GM12878 (cell line): Measurements from ENCODE around the gene CHRNB2. TPM values are rescaled to one million over a fixed set of nuclear protein-coding genes. Genes with fewer than 3 reads are reported as not detected.
A peak's percentile ranks its signal among the peaks of the same experiment; 100 is the strongest.

Source experiments
- ATAC-seq: fragments of 200-7000 bp; cut with Tn5 transposase; 3 replicates; pipeline ENCODE4 v1.9.1; 2020; ENCODE audit warnings: mild to moderate bottlenecking, moderate library complexity
- BruUV-seq: library from RNA; stranded (reverse); fragments of 400-500 nt; replicated peaks from 2 replicates; lab custom pipeline; 2021; lab: Mats Ljungman, UMichigan
- CTCF ChIA-PET: fragments of 300-600 bp; sonication (Branson Sonifier 250); formaldehyde crosslinking; extraction: SDS; loops from one replicate; lab custom pipeline; 2021; ENCODE audit warnings: inconsistent platforms; lab: Yijun Ruan, JAX
- POLR2A ChIA-PET: fragments of 350-600 bp; formaldehyde crosslinking; extraction: SDS; loops from one replicate; lab custom pipeline; 2021; ENCODE audit warnings: inconsistent platforms; lab: Charles Lee
- RAD21 ChIA-PET: fragments of 300-600 bp; sonication (Branson Sonifier 250); formaldehyde crosslinking; loops from one replicate; lab custom pipeline; 2023; ENCODE audit warnings: antibody characterized with exemption; ENCODE audit not compliant: unreplicated experiment; lab: Charles Lee
- SMC1A ChIA-PET: fragments of 300-600 bp; sonication (Branson Sonifier 250); formaldehyde crosslinking; loops from one replicate; lab custom pipeline; 2023; ENCODE audit not compliant: unreplicated experiment, uncharacterized antibody; lab: Charles Lee
- DNase-seq: peaks from one replicate; pipeline ENCODE4 v3.0.0-alpha.2; 2011; ENCODE audit warnings: low read depth, low spot score
- FAIRE-seq: peaks from 3 replicates; lab custom pipeline; 2011; peaks lifted over from hg19 to GRCh38; lab: Jason Lieb, UNC
- H2AFZ ChIP-seq: 2 replicates; pipeline ENCODE4 v1.6.0; 2011; ENCODE audit warnings: low read depth, low read length, control low read depth; ENCODE audit not compliant: control insufficient read depth
- H3K27ac ChIP-seq: 2 replicates; pipeline ENCODE4 v1.5.1; 2011; ENCODE audit warnings: control low read depth; ENCODE audit not compliant: control insufficient read depth, insufficient read depth
- H3K27me3 ChIP-seq, 2 experiments: replicated peaks in 1 of 2; 2 replicates each; pipeline versions ENCODE4 v1.6.0 to v1.6.1; 2011; ENCODE audit warnings: low read length in 1 of 2; ENCODE audit not compliant: control insufficient read depth in 2 of 2, insufficient read depth in 2 of 2
- H3K36me3 ChIP-seq, 2 experiments: 2 replicates each; pipeline ENCODE4 v1.5.1; 2011; ENCODE audit warnings: low read length in 1 of 2; ENCODE audit not compliant: control insufficient read depth in 2 of 2, insufficient read depth in 2 of 2
- H3K4me1 ChIP-seq: 2 replicates; pipeline ENCODE4 v1.6.1; 2011; ENCODE audit warnings: mild to moderate bottlenecking, low read length, moderate library complexity, mixed read lengths; ENCODE audit not compliant: control insufficient read depth, insufficient read depth
- H3K4me2 ChIP-seq: 2 replicates; pipeline ENCODE4 v1.6.0; 2011; ENCODE audit warnings: control low read depth; ENCODE audit not compliant: control insufficient read depth, insufficient read depth
- H3K4me3 ChIP-seq: fragments of 200-600 bp; sonication (generic); 2 replicates; pipeline ENCODE4 v1.5.1; 2016
- H3K79me2 ChIP-seq: 2 replicates; pipeline ENCODE4 v1.6.0; 2011; ENCODE audit warnings: low read length; ENCODE audit not compliant: control insufficient read depth, insufficient read depth
- H3K9ac ChIP-seq: 2 replicates; pipeline ENCODE4 v1.8.0; 2011; ENCODE audit warnings: low read length, control low read depth, mixed read lengths; ENCODE audit not compliant: control insufficient read depth, insufficient read depth
- H3K9me3 ChIP-seq: replicated peaks from 3 replicates; pipeline ENCODE4 v1.5.1; 2011; ENCODE audit warnings: mild to moderate bottlenecking, low read length; ENCODE audit not compliant: control insufficient read depth, insufficient read depth
- H4K20me1 ChIP-seq: 2 replicates; pipeline ENCODE4 v1.6.0; 2011; ENCODE audit not compliant: control insufficient read depth, insufficient read depth
- ASH2L ChIP-seq: fragments of 300-600, 200-600 bp; sonication (generic); IDR thresholded peaks from 2 replicates; pipeline ENCODE4 v1.6.1; 2017; ENCODE audit warnings: low read depth, mild to moderate bottlenecking, borderline replicate concordance
- ATF7 ChIP-seq: fragments of 450-650 bp; IDR thresholded peaks from 2 replicates; pipeline ENCODE4 v1.6.1; 2016; ENCODE audit warnings: low read depth, mild to moderate bottlenecking
- HDGF ChIP-seq: fragments of 450-650 bp; IDR thresholded peaks from 2 replicates; pipeline ENCODE4 v1.6.1; 2016; ENCODE audit warnings: antibody characterized with exemption
- WGBS: methylation state at CpG from one replicate; pipeline ENCODE4 v1.1.6; 2016; ENCODE audit warnings: low lambda C conversion rate; ENCODE audit not compliant: insufficient replicate concordance, insufficient coverage; ENCODE audit errors: missing lambda C conversion rate; 5-methylcytosine and 5-hydroxymethylcytosine counted together
- in situ Hi-C: fragments of 300-500 bp; cut with MboI; formaldehyde crosslinking; loops from 9 replicates; pipeline ENCODE4 v1.14.3; 2018; ENCODE audit warnings: mixed read lengths
- intact Hi-C: fragments of 100-400 bp; cut with micrococcal nuclease; formaldehyde crosslinking; loops from one replicate; pipeline ENCODE4 v1.14.2; 2022; ENCODE audit not compliant: unreplicated experiment
- polyA plus RNA-seq, 11 experiments: library from polyadenylated mRNA; depleted of rRNA in 4 of 11; unstranded in 6 of 11; stranded (reverse) in 5 of 11; fragments of >200 nt; fragmentation: Nextera tagmentation in 4 of 11; fragmentation: Illumina TruSeq in 1 of 11; extraction: Ambion mirVana in 4 of 11; extraction: Trizol in 1 of 11; gene quantifications; 1 replicate in 1 of 11; 2 replicates in 10 of 11; pipeline versions ENCODE4 v1.2.1 to v1.2.3, GENCODE V29; 2011 to 2016; ENCODE audit warnings: inconsistent platforms in 2 of 11, missing spikeins in 2 of 11, low read depth in 1 of 11
- total RNA-seq, 4 experiments: library from RNA; depleted of rRNA in 3 of 4; stranded (reverse); fragments of >200 nt in 3 of 4; fragmentation: Illumina TruSeq in 1 of 4; extraction: Trizol in 1 of 4; gene quantifications; 2 replicates each; pipeline versions ENCODE4 v1.2.1 to v1.2.3, GENCODE V29; 2013 to 2021
- TF ChIP-seq, protein P1 (sequence below): fragments of 450-650 bp; IDR thresholded peaks from 2 replicates; pipeline ENCODE4 v1.6.1; 2017; ENCODE audit warnings: antibody characterized with exemption, mild to moderate bottlenecking, moderate library complexity
- TF ChIP-seq, protein P2 (sequence below): IDR thresholded peaks from 2 replicates; pipeline ENCODE4 v1.6.1; 2012; ENCODE audit warnings: mild to moderate bottlenecking, low read depth, low read length

The CHRNB2 gene
- total and polyA plus RNA-seq, 10 of the 15 experiments (the other 5 are each of a cell fraction or from before 2014, with no cell fraction given) = 0.01 to 0.11 (median 0.03) TPM; not detected in 6

DNA sequence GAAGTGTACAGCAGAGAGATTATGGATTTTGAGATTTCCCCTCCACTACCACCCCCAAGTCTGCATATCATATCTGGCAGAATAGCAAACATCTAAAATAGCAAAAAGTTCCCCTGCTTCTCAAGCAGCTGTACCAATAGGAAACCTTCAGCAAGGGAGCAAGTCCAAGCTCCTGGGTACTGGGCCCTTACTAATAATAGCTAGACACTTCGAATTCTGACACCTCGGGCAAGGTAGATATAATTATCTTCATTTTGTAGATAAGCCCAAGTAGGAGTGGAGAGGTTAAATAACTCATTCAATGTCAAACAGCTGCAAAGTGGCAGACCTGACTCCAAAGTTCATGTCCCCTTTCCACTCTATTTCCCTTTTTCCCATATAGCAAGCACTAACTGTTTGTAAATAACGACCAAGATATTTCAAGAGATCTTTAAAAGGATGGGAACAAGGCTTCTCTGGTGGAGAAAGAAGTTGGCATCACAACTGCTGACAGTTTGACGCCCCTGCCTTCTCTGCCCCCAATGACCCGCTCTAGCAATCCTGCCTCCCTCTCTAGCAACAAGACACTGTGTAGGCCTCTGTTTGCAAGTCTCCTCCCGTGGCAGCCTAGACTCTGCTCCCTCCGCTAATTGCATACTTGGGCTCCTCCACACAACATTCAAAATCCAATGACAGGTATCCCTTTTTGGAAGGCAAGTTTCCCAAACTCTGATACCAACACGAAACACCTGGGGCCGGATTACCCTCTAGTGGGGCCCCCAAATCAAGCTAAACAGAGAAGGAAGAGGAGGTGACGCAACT, 59.1 kb downstream of the CHRNB2 start:
- WGBS = 2% methylated on average over 10 of the region's 10 CpGs
- ChIA-PET SMC1A (interaction anchor here (0.8 to 5.4 kb wide), 7 partner anchors 15 to 67 kb away, joined by 3 to 35 read pairs (median 5); partner anchors contain the start of gene ADAR), POLR2A (interaction anchor here (0.6 to 2.3 kb wide), 9 partner anchors 9 to 314 kb away, joined by 3 to 12 read pairs (median 3); partner anchors contain the start of gene ADAR), RAD21 (interaction anchor here (0.6 to 4.2 kb wide), 5 partner anchors 16 to 252 kb away, joined by 3 to 23 read pairs (median 6); no protein-coding TSS in a partner anchor), CTCF (interaction anchor here (0.6 to 2.7 kb wide), 7 partner anchors 8 to 1117 kb away, joined by 3 to 17 read pairs (median 4); partner anchors contain the start of gene KRTCAP2)
- Histone ChIP-seq H3K27me3 (no peaks in the 10 kb centered on the region), H3K9me3 (no peaks in the 10 kb centered on the region), H3K4me3 (peak overlapping the region; percentile 82), H3K4me2 (peak overlapping the region; percentile 84), H3K27ac (peak overlapping the region; percentile 94), H3K9ac (peak overlapping the region; percentile 91), H3K36me3 (peaks cover 0 to 6% of the 10 kb centered on the region in 2 experiments; a peak in 2 of 4 replicates), H3K4me1 (peaks cover 6% of the 10 kb centered on the region), H3K79me2 (peaks cover 66% of the 10 kb centered on the region), H2AFZ (peak overlapping the region; percentile 99), H4K20me1 (no peaks in the 10 kb centered on the region)
- TF ChIP-seq, protein P1, sequence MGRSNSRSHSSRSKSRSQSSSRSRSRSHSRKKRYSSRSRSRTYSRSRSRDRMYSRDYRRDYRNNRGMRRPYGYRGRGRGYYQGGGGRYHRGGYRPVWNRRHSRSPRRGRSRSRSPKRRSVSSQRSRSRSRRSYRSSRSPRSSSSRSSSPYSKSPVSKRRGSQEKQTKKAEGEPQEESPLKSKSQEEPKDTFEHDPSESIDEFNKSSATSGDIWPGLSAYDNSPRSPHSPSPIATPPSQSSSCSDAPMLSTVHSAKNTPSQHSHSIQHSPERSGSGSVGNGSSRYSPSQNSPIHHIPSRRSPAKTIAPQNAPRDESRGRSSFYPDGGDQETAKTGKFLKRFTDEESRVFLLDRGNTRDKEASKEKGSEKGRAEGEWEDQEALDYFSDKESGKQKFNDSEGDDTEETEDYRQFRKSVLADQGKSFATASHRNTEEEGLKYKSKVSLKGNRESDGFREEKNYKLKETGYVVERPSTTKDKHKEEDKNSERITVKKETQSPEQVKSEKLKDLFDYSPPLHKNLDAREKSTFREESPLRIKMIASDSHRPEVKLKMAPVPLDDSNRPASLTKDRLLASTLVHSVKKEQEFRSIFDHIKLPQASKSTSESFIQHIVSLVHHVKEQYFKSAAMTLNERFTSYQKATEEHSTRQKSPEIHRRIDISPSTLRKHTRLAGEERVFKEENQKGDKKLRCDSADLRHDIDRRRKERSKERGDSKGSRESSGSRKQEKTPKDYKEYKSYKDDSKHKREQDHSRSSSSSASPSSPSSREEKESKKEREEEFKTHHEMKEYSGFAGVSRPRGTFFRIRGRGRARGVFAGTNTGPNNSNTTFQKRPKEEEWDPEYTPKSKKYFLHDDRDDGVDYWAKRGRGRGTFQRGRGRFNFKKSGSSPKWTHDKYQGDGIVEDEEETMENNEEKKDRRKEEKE = no peak
- TF ChIP-seq, protein P2, sequence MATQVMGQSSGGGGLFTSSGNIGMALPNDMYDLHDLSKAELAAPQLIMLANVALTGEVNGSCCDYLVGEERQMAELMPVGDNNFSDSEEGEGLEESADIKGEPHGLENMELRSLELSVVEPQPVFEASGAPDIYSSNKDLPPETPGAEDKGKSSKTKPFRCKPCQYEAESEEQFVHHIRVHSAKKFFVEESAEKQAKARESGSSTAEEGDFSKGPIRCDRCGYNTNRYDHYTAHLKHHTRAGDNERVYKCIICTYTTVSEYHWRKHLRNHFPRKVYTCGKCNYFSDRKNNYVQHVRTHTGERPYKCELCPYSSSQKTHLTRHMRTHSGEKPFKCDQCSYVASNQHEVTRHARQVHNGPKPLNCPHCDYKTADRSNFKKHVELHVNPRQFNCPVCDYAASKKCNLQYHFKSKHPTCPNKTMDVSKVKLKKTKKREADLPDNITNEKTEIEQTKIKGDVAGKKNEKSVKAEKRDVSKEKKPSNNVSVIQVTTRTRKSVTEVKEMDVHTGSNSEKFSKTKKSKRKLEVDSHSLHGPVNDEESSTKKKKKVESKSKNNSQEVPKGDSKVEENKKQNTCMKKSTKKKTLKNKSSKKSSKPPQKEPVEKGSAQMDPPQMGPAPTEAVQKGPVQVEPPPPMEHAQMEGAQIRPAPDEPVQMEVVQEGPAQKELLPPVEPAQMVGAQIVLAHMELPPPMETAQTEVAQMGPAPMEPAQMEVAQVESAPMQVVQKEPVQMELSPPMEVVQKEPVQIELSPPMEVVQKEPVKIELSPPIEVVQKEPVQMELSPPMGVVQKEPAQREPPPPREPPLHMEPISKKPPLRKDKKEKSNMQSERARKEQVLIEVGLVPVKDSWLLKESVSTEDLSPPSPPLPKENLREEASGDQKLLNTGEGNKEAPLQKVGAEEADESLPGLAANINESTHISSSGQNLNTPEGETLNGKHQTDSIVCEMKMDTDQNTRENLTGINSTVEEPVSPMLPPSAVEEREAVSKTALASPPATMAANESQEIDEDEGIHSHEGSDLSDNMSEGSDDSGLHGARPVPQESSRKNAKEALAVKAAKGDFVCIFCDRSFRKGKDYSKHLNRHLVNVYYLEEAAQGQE = no peak
- no peak for TF ChIP-seq ASH2L
- TF ChIP-seq HDGF = no peak
- 0 out of 2 replicates have a peak, but pooled peaks have one; percentile 14 for TF ChIP-seq ATF7
- in situ Hi-C loops = no loop called here
- intact Hi-C loops = no loop called here
- FAIRE-seq (no peak), DNase-seq (no peak), ATAC-seq (peak; percentile 64)
- BruUV-seq = TSS peak; percentile 64
